Superior temporal gyrus (tissue), 1 donor: ENCODE data around the gene MRPL27.
"Not testable (repeated sequence)": the region's sequence is repeated elsewhere in the genome, so short reads cannot be mapped to it uniquely, and the experiment has no call there.

Source experiments
- DNase-seq: peaks from one replicate; pipeline ENCODE4 v3.0.0-alpha.2; 2016; ENCODE audit errors: extremely low spot score

MRPL27 gene

GRCh38 chr17:50346313-50347116 lies 26.5 kb downstream of the MRPL27 start:
- DNase-seq, result no peak

GRCh38 chr17:50345432-50346312 lies 27.3 kb downstream of the MRPL27 start, which contains the start of gene XYLT2:
TSS of gene XYLT2 (plus strand) at chr17:50346126. CDS start at chr17:50346141, 15 bp downstream.
- peak; percentile 78 for DNase-seq

GRCh38 chr17:50344731-50345365 lies 28.1 kb downstream of the MRPL27 start:
- no peak for DNase-seq

- no peak for DNase-seq
Measured at GRCh38 chr17:50339381-50339780, 33.6 kb downstream of the MRPL27 start.

- no peak for DNase-seq
Measured at GRCh38 chr17:50338645-50339044, 34.3 kb downstream of the MRPL27 start.

- no peak for DNase-seq
Measured at GRCh38 chr17:50337956-50338355, 35.0 kb downstream of the MRPL27 start.

- not testable (repeated sequence) for DNase-seq
Measured at GRCh38 chr17:50333291-50334057, 39.5 kb downstream of the MRPL27 start.

GRCh38 chr17:50332196-50332595 lies 40.8 kb downstream of the MRPL27 start:
- no peak for DNase-seq

- DNase-seq, result no peak
Measured at GRCh38 chr17:50331085-50331791, 41.7 kb downstream of the MRPL27 start.

- DNase-seq, result no peak
Measured at GRCh38 chr17:50330151-50330775, 42.7 kb downstream of the MRPL27 start.

- no peak for DNase-seq
Measured at GRCh38 chr17:50329716-50330115, 43.3 kb downstream of the MRPL27 start.

GRCh38 chr17:50328363-50329325 lies 44.3 kb downstream of the MRPL27 start:
- no peak for DNase-seq

GRCh38 chr17:50326831-50327364 lies 46.1 kb downstream of the MRPL27 start:
- DNase-seq, result no peak

GRCh38 chr17:50325906-50326305 lies 47.1 kb downstream of the MRPL27 start:
- DNase-seq, result no peak

GRCh38 chr17:50323060-50323459 lies 49.9 kb downstream of the MRPL27 start:
- DNase-seq, result no peak

- no peak for DNase-seq
Measured at GRCh38 chr17:50322271-50322670, 50.7 kb downstream of the MRPL27 start.

- no peak for DNase-seq
Measured at GRCh38 chr17:50319306-50320004, 53.5 kb downstream of the MRPL27 start.
